22Rv1 (cell line): ENCODE measurements around the gene EPC2.

Experiments
- ZFX ChIP-seq: fragments of 450-650 bp; IDR thresholded peaks from 2 replicates; pipeline ENCODE4 v1.6.1; 2017; ENCODE audit warnings: antibody characterized with exemption, borderline replicate concordance
- TF ChIP-seq, protein P1 (sequence below): fragments of 450-650 bp; IDR thresholded peaks from 2 replicates; pipeline ENCODE4 v1.5.1; 2017; ENCODE audit warnings: mild to moderate bottlenecking

DNA sequence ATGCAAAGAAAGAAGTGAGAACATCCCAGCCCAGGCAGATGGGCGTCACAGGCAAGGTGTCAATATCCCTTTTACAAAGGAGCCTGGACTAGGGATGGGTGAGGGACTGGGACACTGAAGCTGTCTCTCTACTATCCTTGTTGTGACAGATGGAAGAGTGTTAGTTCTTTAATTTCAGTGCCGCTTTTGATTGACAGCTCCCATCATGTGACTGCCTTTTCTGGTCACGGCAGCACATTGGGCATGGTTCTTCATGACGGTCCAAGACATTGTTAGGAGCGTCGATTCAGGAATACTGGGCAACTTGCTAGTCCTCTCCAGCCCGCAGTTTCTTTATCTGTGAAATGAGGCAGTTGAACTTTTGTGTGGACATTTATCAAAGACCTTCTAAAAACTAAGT, 188.1 kb downstream of the EPC2 start:
- TF ChIP-seq, protein P1, sequence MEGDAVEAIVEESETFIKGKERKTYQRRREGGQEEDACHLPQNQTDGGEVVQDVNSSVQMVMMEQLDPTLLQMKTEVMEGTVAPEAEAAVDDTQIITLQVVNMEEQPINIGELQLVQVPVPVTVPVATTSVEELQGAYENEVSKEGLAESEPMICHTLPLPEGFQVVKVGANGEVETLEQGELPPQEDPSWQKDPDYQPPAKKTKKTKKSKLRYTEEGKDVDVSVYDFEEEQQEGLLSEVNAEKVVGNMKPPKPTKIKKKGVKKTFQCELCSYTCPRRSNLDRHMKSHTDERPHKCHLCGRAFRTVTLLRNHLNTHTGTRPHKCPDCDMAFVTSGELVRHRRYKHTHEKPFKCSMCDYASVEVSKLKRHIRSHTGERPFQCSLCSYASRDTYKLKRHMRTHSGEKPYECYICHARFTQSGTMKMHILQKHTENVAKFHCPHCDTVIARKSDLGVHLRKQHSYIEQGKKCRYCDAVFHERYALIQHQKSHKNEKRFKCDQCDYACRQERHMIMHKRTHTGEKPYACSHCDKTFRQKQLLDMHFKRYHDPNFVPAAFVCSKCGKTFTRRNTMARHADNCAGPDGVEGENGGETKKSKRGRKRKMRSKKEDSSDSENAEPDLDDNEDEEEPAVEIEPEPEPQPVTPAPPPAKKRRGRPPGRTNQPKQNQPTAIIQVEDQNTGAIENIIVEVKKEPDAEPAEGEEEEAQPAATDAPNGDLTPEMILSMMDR = no peak
- TF ChIP-seq ZFX = no peak
